GM12878 (cell line): ENCODE data around the gene ZNF80. TPM values are rescaled to one million over a fixed set of nuclear protein-coding genes. Genes with fewer than 3 reads are reported as not detected.

Source experiments
- ATAC-seq: fragments of 200-7000 bp; cut with Tn5 transposase; 3 replicates; pipeline ENCODE4 v1.9.1; 2020; ENCODE audit warnings: mild to moderate bottlenecking, moderate library complexity
- BruUV-seq: library from RNA; stranded (reverse); fragments of 400-500 nt; replicated peaks from 2 replicates; lab custom pipeline; 2021; lab: Mats Ljungman, UMichigan
- CTCF ChIA-PET: fragments of 300-600 bp; sonication (Branson Sonifier 250); formaldehyde crosslinking; extraction: SDS; loops from one replicate; lab custom pipeline; 2021; ENCODE audit warnings: inconsistent platforms; lab: Yijun Ruan, JAX
- POLR2A ChIA-PET: fragments of 350-600 bp; formaldehyde crosslinking; extraction: SDS; loops from one replicate; lab custom pipeline; 2021; ENCODE audit warnings: inconsistent platforms; lab: Charles Lee
- RAD21 ChIA-PET: fragments of 300-600 bp; sonication (Branson Sonifier 250); formaldehyde crosslinking; loops from one replicate; lab custom pipeline; 2023; ENCODE audit warnings: antibody characterized with exemption; ENCODE audit not compliant: unreplicated experiment; lab: Charles Lee
- SMC1A ChIA-PET: fragments of 300-600 bp; sonication (Branson Sonifier 250); formaldehyde crosslinking; loops from one replicate; lab custom pipeline; 2023; ENCODE audit not compliant: unreplicated experiment, uncharacterized antibody; lab: Charles Lee
- DNase-seq: peaks from one replicate; pipeline ENCODE4 v3.0.0-alpha.2; 2011; ENCODE audit warnings: low read depth, low spot score
- FAIRE-seq: peaks from 3 replicates; lab custom pipeline; 2011; peaks lifted over from hg19 to GRCh38; lab: Jason Lieb, UNC
- H2AFZ ChIP-seq: 2 replicates; pipeline ENCODE4 v1.6.0; 2011; ENCODE audit warnings: low read depth, low read length, control low read depth; ENCODE audit not compliant: control insufficient read depth
- H3K27ac ChIP-seq: 2 replicates; pipeline ENCODE4 v1.5.1; 2011; ENCODE audit warnings: control low read depth; ENCODE audit not compliant: control insufficient read depth, insufficient read depth
- H3K27me3 ChIP-seq, 2 experiments: replicated peaks in 1 of 2; 2 replicates each; pipeline versions ENCODE4 v1.6.0 to v1.6.1; 2011; ENCODE audit warnings: low read length in 1 of 2; ENCODE audit not compliant: control insufficient read depth in 2 of 2, insufficient read depth in 2 of 2
- H3K36me3 ChIP-seq, 2 experiments: 2 replicates each; pipeline ENCODE4 v1.5.1; 2011; ENCODE audit warnings: low read length in 1 of 2; ENCODE audit not compliant: control insufficient read depth in 2 of 2, insufficient read depth in 2 of 2
- H3K4me1 ChIP-seq: 2 replicates; pipeline ENCODE4 v1.6.1; 2011; ENCODE audit warnings: mild to moderate bottlenecking, low read length, moderate library complexity, mixed read lengths; ENCODE audit not compliant: control insufficient read depth, insufficient read depth
- H3K4me2 ChIP-seq: 2 replicates; pipeline ENCODE4 v1.6.0; 2011; ENCODE audit warnings: control low read depth; ENCODE audit not compliant: control insufficient read depth, insufficient read depth
- H3K4me3 ChIP-seq: fragments of 200-600 bp; sonication (generic); 2 replicates; pipeline ENCODE4 v1.5.1; 2016
- H3K79me2 ChIP-seq: 2 replicates; pipeline ENCODE4 v1.6.0; 2011; ENCODE audit warnings: low read length; ENCODE audit not compliant: control insufficient read depth, insufficient read depth
- H3K9ac ChIP-seq: 2 replicates; pipeline ENCODE4 v1.8.0; 2011; ENCODE audit warnings: low read length, control low read depth, mixed read lengths; ENCODE audit not compliant: control insufficient read depth, insufficient read depth
- H3K9me3 ChIP-seq: replicated peaks from 3 replicates; pipeline ENCODE4 v1.5.1; 2011; ENCODE audit warnings: mild to moderate bottlenecking, low read length; ENCODE audit not compliant: control insufficient read depth, insufficient read depth
- H4K20me1 ChIP-seq: 2 replicates; pipeline ENCODE4 v1.6.0; 2011; ENCODE audit not compliant: control insufficient read depth, insufficient read depth
- ATF7 ChIP-seq: fragments of 450-650 bp; IDR thresholded peaks from 2 replicates; pipeline ENCODE4 v1.6.1; 2016; ENCODE audit warnings: low read depth, mild to moderate bottlenecking
- CBX5 ChIP-seq: sonication (generic); IDR thresholded peaks from 2 replicates; pipeline ENCODE4 v1.6.1; 2016; ENCODE audit warnings: low read depth, moderate library complexity, mild to moderate bottlenecking, inconsistent platforms
- EGR1 ChIP-seq, 2 experiments: IDR thresholded peaks; 1 replicate in 1 of 2; 2 replicates in 1 of 2; pipeline ENCODE4 v1.6.1; 2011 to 2012; ENCODE audit warnings: low read depth in 2 of 2, low read length in 2 of 2, borderline replicate concordance in 1 of 2, mild to moderate bottlenecking in 1 of 2, moderate library complexity in 1 of 2
- GATAD2B ChIP-seq: fragments of 450-650 bp; conservative IDR thresholded peaks from 2 replicates; pipeline ENCODE4 v1.6.1; 2017; ENCODE audit warnings: low read depth, mild to moderate bottlenecking, moderate library complexity
- HDAC6 ChIP-seq: fragments of 200-600 bp; sonication (generic); IDR thresholded peaks from one replicate; pipeline ENCODE4 v1.8.0; 2017; ENCODE audit warnings: antibody characterized with exemption; ENCODE audit not compliant: unreplicated experiment
- MTA3 ChIP-seq: IDR thresholded peaks from 2 replicates; pipeline ENCODE4 v1.6.1; 2012; ENCODE audit warnings: low read length, inconsistent platforms, borderline replicate concordance
- PBX3 ChIP-seq: IDR thresholded peaks from 2 replicates; pipeline ENCODE4 v1.6.1; 2011; ENCODE audit warnings: mild to moderate bottlenecking, low read depth, low read length, moderate library complexity; ENCODE audit not compliant: insufficient replicate concordance
- SRF ChIP-seq, 2 experiments: IDR thresholded peaks; 2 replicates each; pipeline ENCODE4 v1.6.1; 2011; ENCODE audit warnings: low read depth in 2 of 2, low read length in 2 of 2, mild to moderate bottlenecking in 1 of 2, moderate library complexity in 1 of 2
- SUZ12 ChIP-seq: fragments of 200-600 bp; sonication (generic); IDR thresholded peaks from one replicate; pipeline ENCODE4 v1.6.1; 2018; ENCODE audit warnings: antibody characterized with exemption, mild to moderate bottlenecking; ENCODE audit not compliant: unreplicated experiment
- TARDBP ChIP-seq: IDR thresholded peaks from 2 replicates; pipeline ENCODE4 v1.6.1; 2016; ENCODE audit warnings: borderline replicate concordance
- TCF12 ChIP-seq: IDR thresholded peaks from 2 replicates; pipeline ENCODE4 v1.6.1; 2011; ENCODE audit warnings: low read depth, mild to moderate bottlenecking, low read length
- WGBS: methylation state at CpG from one replicate; pipeline ENCODE4 v1.1.6; 2016; ENCODE audit warnings: low lambda C conversion rate; ENCODE audit not compliant: insufficient replicate concordance, insufficient coverage; ENCODE audit errors: missing lambda C conversion rate; 5-methylcytosine and 5-hydroxymethylcytosine counted together
- in situ Hi-C: fragments of 300-500 bp; cut with MboI; formaldehyde crosslinking; loops from 9 replicates; pipeline ENCODE4 v1.14.3; 2018; ENCODE audit warnings: mixed read lengths
- intact Hi-C: fragments of 100-400 bp; cut with micrococcal nuclease; formaldehyde crosslinking; loops from one replicate; pipeline ENCODE4 v1.14.2; 2022; ENCODE audit not compliant: unreplicated experiment
- polyA plus RNA-seq, 11 experiments: library from polyadenylated mRNA; depleted of rRNA in 4 of 11; unstranded in 6 of 11; stranded (reverse) in 5 of 11; fragments of >200 nt; fragmentation: Nextera tagmentation in 4 of 11; fragmentation: Illumina TruSeq in 1 of 11; extraction: Ambion mirVana in 4 of 11; extraction: Trizol in 1 of 11; gene quantifications; 1 replicate in 1 of 11; 2 replicates in 10 of 11; pipeline versions ENCODE4 v1.2.1 to v1.2.3, GENCODE V29; 2011 to 2016; ENCODE audit warnings: inconsistent platforms in 2 of 11, missing spikeins in 2 of 11, low read depth in 1 of 11
- total RNA-seq, 4 experiments: library from RNA; depleted of rRNA in 3 of 4; stranded (reverse); fragments of >200 nt in 3 of 4; fragmentation: Illumina TruSeq in 1 of 4; extraction: Trizol in 1 of 4; gene quantifications; 2 replicates each; pipeline versions ENCODE4 v1.2.1 to v1.2.3, GENCODE V29; 2013 to 2021
- TF ChIP-seq, protein P1 (sequence below): fragments of 450-650 bp; IDR thresholded peaks from 2 replicates; pipeline ENCODE4 v1.6.1; 2018; ENCODE audit warnings: borderline replicate concordance, mild to moderate bottlenecking; ENCODE audit not compliant: partially characterized antibody
- TF ChIP-seq, protein P2 (sequence below): fragments of 450-650 bp; IDR thresholded peaks from 2 replicates; pipeline ENCODE4 v1.6.1; 2018; ENCODE audit warnings: mild to moderate bottlenecking, low read depth, moderate library complexity; ENCODE audit not compliant: partially characterized antibody

ZNF80 gene
- total and polyA plus RNA-seq, 10 of the 15 experiments (the other 5 are each of a cell fraction or from before 2014, with no cell fraction given): not detected

DNA sequence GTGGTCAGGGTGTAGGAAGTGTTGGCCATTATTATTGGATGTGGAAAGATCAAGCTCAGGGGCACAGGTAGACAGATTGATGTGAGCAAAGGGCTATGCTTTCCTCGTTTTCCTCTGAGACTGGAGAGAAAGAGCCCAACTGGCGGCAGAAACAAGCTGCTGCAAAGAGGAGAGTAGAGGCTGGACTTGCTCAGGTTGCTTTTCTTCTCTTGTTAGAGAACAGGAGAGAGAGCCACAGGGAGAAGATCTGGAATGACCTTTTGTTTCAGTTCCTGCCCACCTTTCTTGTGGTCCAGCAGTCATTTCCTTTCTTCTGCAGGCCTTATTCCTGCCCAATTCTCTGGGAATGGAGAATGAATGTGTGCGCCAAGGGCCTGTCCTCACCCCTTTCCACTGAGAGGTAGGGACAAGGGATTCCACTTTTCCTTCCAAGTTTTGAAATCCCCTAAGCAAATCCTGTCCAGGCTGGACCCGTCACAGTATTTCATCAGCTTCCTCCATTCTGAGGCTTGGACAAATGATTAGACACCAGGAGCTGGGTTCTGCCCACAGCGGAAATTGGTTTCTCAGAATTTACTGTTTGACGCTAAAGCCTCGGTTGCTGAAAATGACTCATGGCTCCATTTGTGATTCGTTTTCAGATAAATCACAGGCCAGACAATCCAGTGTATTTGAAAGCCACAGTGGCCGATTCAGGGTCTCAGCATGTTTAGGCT lies 16.1 kb downstream of the ZNF80 start:
- Histone ChIP-seq H3K79me2 (no peaks in the 10 kb centered on the region), H3K27ac (no peak overlapping the region), H2AFZ (no peak overlapping the region), H3K27me3 (no peaks in the 10 kb centered on the region), H3K36me3 (no peaks in the 10 kb centered on the region), H3K4me1 (peaks cover 9% of the 10 kb centered on the region; the same call in 1 of the 2 replicates), H3K4me2 (no peak overlapping the region), H3K4me3 (no peak overlapping the region), H4K20me1 (no peaks in the 10 kb centered on the region), H3K9ac (no peak overlapping the region), H3K9me3 (peaks cover 15% of the 10 kb centered on the region)
- TF ChIP-seq, protein P1, sequence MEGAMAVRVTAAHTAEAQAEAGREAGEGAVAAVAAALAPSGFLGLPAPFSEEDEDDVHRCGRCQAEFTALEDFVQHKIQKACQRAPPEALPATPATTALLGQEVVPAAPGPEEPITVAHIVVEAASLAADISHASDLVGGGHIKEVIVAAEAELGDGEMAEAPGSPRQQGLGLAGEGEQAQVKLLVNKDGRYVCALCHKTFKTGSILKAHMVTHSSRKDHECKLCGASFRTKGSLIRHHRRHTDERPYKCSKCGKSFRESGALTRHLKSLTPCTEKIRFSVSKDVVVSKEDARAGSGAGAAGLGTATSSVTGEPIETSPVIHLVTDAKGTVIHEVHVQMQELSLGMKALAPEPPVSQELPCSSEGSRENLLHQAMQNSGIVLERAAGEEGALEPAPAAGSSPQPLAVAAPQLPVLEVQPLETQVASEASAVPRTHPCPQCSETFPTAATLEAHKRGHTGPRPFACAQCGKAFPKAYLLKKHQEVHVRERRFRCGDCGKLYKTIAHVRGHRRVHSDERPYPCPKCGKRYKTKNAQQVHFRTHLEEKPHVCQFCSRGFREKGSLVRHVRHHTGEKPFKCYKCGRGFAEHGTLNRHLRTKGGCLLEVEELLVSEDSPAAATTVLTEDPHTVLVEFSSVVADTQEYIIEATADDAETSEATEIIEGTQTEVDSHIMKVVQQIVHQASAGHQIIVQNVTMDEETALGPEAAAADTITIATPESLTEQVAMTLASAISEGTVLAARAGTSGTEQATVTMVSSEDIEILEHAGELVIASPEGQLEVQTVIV: no peak
- TF ChIP-seq TCF12: no peak
- no peak for TF ChIP-seq HDAC6
- no peak for TF ChIP-seq MTA3
- no peak for TF ChIP-seq ATF7
- TF ChIP-seq TARDBP: no peak
- no peak for TF ChIP-seq CBX5
- TF ChIP-seq, protein P2, sequence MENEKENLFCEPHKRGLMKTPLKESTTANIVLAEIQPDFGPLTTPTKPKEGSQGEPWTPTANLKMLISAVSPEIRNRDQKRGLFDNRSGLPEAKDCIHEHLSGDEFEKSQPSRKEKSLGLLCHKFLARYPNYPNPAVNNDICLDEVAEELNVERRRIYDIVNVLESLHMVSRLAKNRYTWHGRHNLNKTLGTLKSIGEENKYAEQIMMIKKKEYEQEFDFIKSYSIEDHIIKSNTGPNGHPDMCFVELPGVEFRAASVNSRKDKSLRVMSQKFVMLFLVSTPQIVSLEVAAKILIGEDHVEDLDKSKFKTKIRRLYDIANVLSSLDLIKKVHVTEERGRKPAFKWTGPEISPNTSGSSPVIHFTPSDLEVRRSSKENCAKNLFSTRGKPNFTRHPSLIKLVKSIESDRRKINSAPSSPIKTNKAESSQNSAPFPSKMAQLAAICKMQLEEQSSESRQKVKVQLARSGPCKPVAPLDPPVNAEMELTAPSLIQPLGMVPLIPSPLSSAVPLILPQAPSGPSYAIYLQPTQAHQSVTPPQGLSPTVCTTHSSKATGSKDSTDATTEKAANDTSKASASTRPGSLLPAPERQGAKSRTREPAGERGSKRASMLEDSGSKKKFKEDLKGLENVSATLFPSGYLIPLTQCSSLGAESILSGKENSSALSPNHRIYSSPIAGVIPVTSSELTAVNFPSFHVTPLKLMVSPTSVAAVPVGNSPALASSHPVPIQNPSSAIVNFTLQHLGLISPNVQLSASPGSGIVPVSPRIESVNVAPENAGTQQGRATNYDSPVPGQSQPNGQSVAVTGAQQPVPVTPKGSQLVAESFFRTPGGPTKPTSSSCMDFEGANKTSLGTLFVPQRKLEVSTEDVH: no peak
- no peak for TF ChIP-seq EGR1 (IDR thresholded peaks at IDR 0.05; ENCODE audit: borderline replicate concordance in 1 of 2, low read depth in 2 of 2, low read length in 2 of 2)
- TF ChIP-seq SRF (IDR thresholded peaks at IDR 0.05; ENCODE audit: low read depth in 2 of 2, low read length in 2 of 2): no peak
- no peak for TF ChIP-seq SUZ12
- TF ChIP-seq GATAD2B: no peak
- no peak for TF ChIP-seq PBX3
- CTCF ChIA-PET: interaction anchor here (0.9 kb wide), 1 partner anchor 75 kb away, joined by 3 read pairs; no protein-coding TSS in a partner anchor
- RAD21 ChIA-PET: no interaction called here
- SMC1A ChIA-PET: interaction anchor here (0.7 to 1.5 kb wide), 2 partner anchors 103 to 227 kb away, joined by 3 to 4 read pairs; no protein-coding TSS in a partner anchor
- FAIRE-seq: no peak
- ATAC-seq: no peak
- no TSS peak for BruUV-seq
- in situ Hi-C loops (no loop called here), intact Hi-C loops (no loop called here)
- WGBS: 17% methylated on average over 9 of the region's 9 CpGs
- no peak for DNase-seq
- POLR2A ChIA-PET: no interaction called here
